AG04450 (cell line): ENCODE measurements around the gene KCNN2. TPM values are rescaled to one million over a fixed set of nuclear protein-coding genes. Genes with fewer than 3 reads are reported as not detected.

Source experiments
- CTCF ChIA-PET: fragments of 300-600, 350-600 bp; formaldehyde crosslinking; extraction: SDS; loops from one replicate; lab custom pipeline; 2022; ENCODE audit warnings: antibody characterized with exemption, inconsistent platforms; lab: Charles Lee
- POLR2A ChIA-PET: fragments of 350-600 bp; formaldehyde crosslinking; extraction: SDS; loops from one replicate; lab custom pipeline; 2021; ENCODE audit warnings: antibody characterized with exemption, inconsistent platforms; lab: Yijun Ruan, JAX
- DNase-seq: peaks from one replicate; pipeline ENCODE4 v3.0.0-alpha.2; 2011; ENCODE audit warnings: low read depth, low spot score
- H3K27ac ChIP-seq: one replicate; pipeline ENCODE4 v1.5.1; 2012; ENCODE audit warnings: low read depth, low read length, control low read depth
- H3K27me3 ChIP-seq: one replicate; pipeline ENCODE4 v1.6.0; 2012; ENCODE audit warnings: low read length; ENCODE audit not compliant: control insufficient read depth, insufficient read depth
- H3K4me3 ChIP-seq: 2 replicates; pipeline ENCODE4 v1.5.1; 2011; ENCODE audit warnings: mild to moderate bottlenecking, low read depth, low read length, control low read depth
- H3K9me3 ChIP-seq: 2 replicates; pipeline ENCODE4 v1.5.1; 2012; ENCODE audit warnings: low read length; ENCODE audit not compliant: control insufficient read depth, insufficient read depth
- CTCF ChIP-seq: IDR thresholded peaks from 2 replicates; pipeline ENCODE4 v1.5.1; 2011; ENCODE audit warnings: low read depth, low read length, control low read depth, inconsistent platforms
- polyA plus RNA-seq: library from polyadenylated mRNA; depleted of rRNA; stranded (reverse); fragments of >200 nt; gene quantifications from 2 replicates; pipeline ENCODE4 v1.2.3, GENCODE V29; 2011

KCNN2 gene
- polyA plus RNA-seq, 1 experiment = 0.86 TPM

- ChIA-PET POLR2A (no interaction called here), CTCF (interaction anchor here (0.6 to 1.1 kb wide), 2 partner anchors 39 to 92 kb away, joined by 3 to 5 read pairs; no protein-coding TSS in a partner anchor)
- no peak overlapping the region for H3K4me3 ChIP-seq
- H3K27me3 ChIP-seq = no peaks in the 10 kb centered on the region
- no peak for TF ChIP-seq CTCF
- no peaks in the 10 kb centered on the region for H3K9me3 ChIP-seq
- H3K27ac ChIP-seq = no peak overlapping the region
- no peak for DNase-seq
Observed at GRCh38 chr5:114407783-114408182, 45.9 kb downstream of the KCNN2 start.

- TF ChIP-seq CTCF = no peak
- ChIA-PET CTCF (no interaction called here), POLR2A (interaction anchor here (1.0 kb wide), 1 partner anchor 325 kb away, joined by 3 read pairs; no protein-coding TSS in a partner anchor)
- Histone ChIP-seq H3K4me3 (no peak overlapping the region), H3K27me3 (no peaks in the 10 kb centered on the region), H3K27ac (no peak overlapping the region), H3K9me3 (no peaks in the 10 kb centered on the region)
- DNase-seq = no peak
Observed at GRCh38 chr5:114408847-114409246, 47.0 kb downstream of the KCNN2 start.

- H3K27ac ChIP-seq = no peak overlapping the region
- H3K4me3 ChIP-seq = no peak overlapping the region
- no peaks in the 10 kb centered on the region for H3K27me3 ChIP-seq
- H3K9me3 ChIP-seq = no peaks in the 10 kb centered on the region
- POLR2A ChIA-PET = no interaction called here
- DNase-seq = no peak
- TF ChIP-seq CTCF = no peak
- CTCF ChIA-PET = no interaction called here
Observed at GRCh38 chr5:114411380-114411931, 49.6 kb downstream of the KCNN2 start.

GRCh38 chr5:114412510-114413171 lies 50.8 kb downstream of the KCNN2 start:
- no peaks in the 10 kb centered on the region for H3K9me3 ChIP-seq
- no peak for TF ChIP-seq CTCF
- H3K27ac ChIP-seq = peak overlapping the region; percentile 70
- CTCF ChIA-PET = no interaction called here
- no peaks in the 10 kb centered on the region for H3K27me3 ChIP-seq
- DNase-seq = peak; percentile 74
- H3K4me3 ChIP-seq = no peak overlapping the region
- POLR2A ChIA-PET = no interaction called here

GRCh38 chr5:114415760-114416159 lies 53.9 kb downstream of the KCNN2 start:
- H3K27ac ChIP-seq = no peak overlapping the region
- H3K4me3 ChIP-seq = no peak overlapping the region
- DNase-seq = no peak
- TF ChIP-seq CTCF = no peak
- ChIA-PET CTCF (no interaction called here), POLR2A (no interaction called here)
- no peaks in the 10 kb centered on the region for H3K9me3 ChIP-seq
- no peaks in the 10 kb centered on the region for H3K27me3 ChIP-seq
